Measurements from ENCODE around the gene C5. TPM values are rescaled to one million over a fixed set of nuclear protein-coding genes. Genes with fewer than 3 reads are reported as not detected.
A peak's percentile ranks its signal among the peaks of the same experiment; 100 is the strongest.

The C5 gene
- total RNA-seq, 1 donor from 2014 or later, result 1.0 TPM

DNA sequence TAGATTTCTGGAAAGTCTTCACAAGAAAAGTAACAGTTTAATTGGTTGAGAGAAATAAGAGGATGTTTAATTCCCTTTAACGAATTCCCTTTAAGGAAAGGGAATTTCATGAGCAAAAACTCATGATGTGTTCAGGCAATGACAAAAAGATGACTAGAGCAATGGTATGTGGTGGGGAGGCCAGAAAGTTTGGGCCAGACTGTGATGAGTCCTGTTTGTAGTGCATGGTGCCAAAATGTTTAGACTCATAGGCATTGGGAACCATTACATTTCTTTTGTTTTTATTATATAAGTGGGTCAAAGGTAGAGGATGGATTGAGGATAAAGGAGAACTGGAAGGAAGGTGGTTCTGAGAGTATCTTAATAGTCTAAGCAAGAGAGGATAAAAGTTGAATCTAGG lies 35.6 kb upstream of the C5 start:
- no peaks in the 10 kb centered on the region for H3K36me3 Mint-ChIP-seq (ENCODE audit: unreplicated experiment)
- no peak overlapping the region for H3K4me3 Mint-ChIP-seq (ENCODE audit: unreplicated experiment)
- TF ChIP-seq CTCF (IDR thresholded peaks at IDR 0.05; ENCODE audit: partially characterized antibody, unreplicated experiment), result no peak
- no peaks in the 10 kb centered on the region for H3K9me3 Mint-ChIP-seq (ENCODE audit: unreplicated experiment)
- DNase-seq, result no peak
- no peaks in the 10 kb centered on the region for H3K4me1 Mint-ChIP-seq (ENCODE audit: low read depth, unreplicated experiment)
- no peaks in the 10 kb centered on the region for H3K27me3 Mint-ChIP-seq (ENCODE audit: unreplicated experiment)
- H3K27ac Mint-ChIP-seq (ENCODE audit: unreplicated experiment), result no peak overlapping the region

- peaks cover 2% of the 10 kb centered on the region for H3K27me3 Mint-ChIP-seq (ENCODE audit: unreplicated experiment)
- DNase-seq, result no peak
- TF ChIP-seq CTCF (IDR thresholded peaks at IDR 0.05; ENCODE audit: partially characterized antibody, unreplicated experiment), result no peak
- no peaks in the 10 kb centered on the region for H3K9me3 Mint-ChIP-seq (ENCODE audit: unreplicated experiment)
- H3K27ac Mint-ChIP-seq (ENCODE audit: unreplicated experiment), result no peak overlapping the region
- H3K4me1 Mint-ChIP-seq (ENCODE audit: low read depth, unreplicated experiment), result no peaks in the 10 kb centered on the region
- no peaks in the 10 kb centered on the region for H3K36me3 Mint-ChIP-seq (ENCODE audit: unreplicated experiment)
- H3K4me3 Mint-ChIP-seq (ENCODE audit: unreplicated experiment), result no peak overlapping the region
These were observed 32.0 kb upstream of the C5 start for GRCh38 chr9:121082075-121082474.

- Mint-ChIP-seq H3K9me3 (ENCODE audit: unreplicated experiment) (no peaks in the 10 kb centered on the region), H3K27me3 (ENCODE audit: unreplicated experiment) (peaks cover 19% of the 10 kb centered on the region), H3K27ac (ENCODE audit: unreplicated experiment) (peak overlapping the region; percentile 74), H3K36me3 (ENCODE audit: unreplicated experiment) (peaks cover 4% of the 10 kb centered on the region), H3K4me3 (ENCODE audit: unreplicated experiment) (peak overlapping the region; percentile 90), H3K4me1 (ENCODE audit: low read depth, unreplicated experiment) (peaks cover 4% of the 10 kb centered on the region)
- no peak for TF ChIP-seq CTCF (IDR thresholded peaks at IDR 0.05; ENCODE audit: partially characterized antibody, unreplicated experiment)
- no peak for DNase-seq
These were observed 25.4 kb upstream of the C5 start for GRCh38 chr9:121075251-121076036.

DNA sequence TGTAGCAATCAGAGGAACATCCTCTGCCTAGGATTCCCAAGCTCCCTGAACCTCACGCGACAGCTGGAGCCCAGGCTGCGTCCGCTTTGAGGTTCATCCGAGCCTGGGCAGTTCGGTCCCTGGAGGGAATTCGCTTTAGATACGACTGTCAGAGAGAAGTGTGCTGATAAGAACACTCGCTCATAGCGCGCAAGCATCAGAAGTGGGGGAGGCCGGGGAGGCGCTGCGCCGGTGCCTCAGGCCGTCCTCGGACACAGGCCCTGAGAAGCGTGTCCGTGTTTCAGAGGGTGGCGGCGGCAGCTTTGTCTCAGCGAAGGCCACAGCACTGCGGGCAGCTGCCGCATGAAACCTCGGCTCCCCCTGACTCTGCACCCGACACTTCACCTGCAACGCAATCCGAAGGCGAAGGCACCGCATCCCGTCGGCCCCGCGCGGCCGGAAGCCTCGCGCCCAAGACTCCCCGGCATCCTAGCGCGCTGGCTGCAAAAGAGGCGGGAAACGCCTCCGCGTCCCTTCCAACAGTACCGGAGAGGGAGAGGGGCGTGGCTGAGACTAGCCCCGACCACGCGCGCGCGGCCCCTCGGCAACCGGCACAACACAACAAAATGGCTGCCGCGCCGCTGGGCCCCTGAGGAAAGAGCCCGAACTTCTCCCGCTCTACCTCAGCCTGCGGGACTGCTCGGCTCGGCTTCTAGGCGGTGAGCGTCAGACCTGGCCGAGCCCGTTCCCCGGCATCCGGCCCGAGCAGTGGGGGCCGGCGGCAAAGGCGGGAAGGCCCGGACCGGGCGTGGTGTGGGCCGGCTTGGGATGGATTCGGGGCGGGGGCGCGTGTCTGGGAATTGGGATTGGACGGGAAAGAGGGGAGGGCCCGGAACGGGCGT lies 24.5 kb upstream of the C5 start, which contains the start of gene CNTRL:
TSS of gene CNTRL (plus strand) at position 586 of the 881 bp plus-strand sequence. CDS start 13,372 bp downstream, outside the sequence.
- Mint-ChIP-seq H3K27ac (ENCODE audit: unreplicated experiment) (peak within 1 kb of the TSS; percentile 97), H3K9me3 (ENCODE audit: unreplicated experiment) (no peaks in the 10 kb centered on the region), H3K27me3 (ENCODE audit: unreplicated experiment) (peaks cover 19% of the 10 kb centered on the region), H3K4me1 (ENCODE audit: low read depth, unreplicated experiment) (peaks cover 4% of the 10 kb centered on the region), H3K36me3 (ENCODE audit: unreplicated experiment) (peaks cover 4% of the 10 kb centered on the region), H3K4me3 (ENCODE audit: unreplicated experiment) (peak within 1 kb of the TSS; percentile 90)
- DNase-seq, result peak; percentile 90
- no peak for TF ChIP-seq CTCF (IDR thresholded peaks at IDR 0.05; ENCODE audit: partially characterized antibody, unreplicated experiment)

Measured in glutamatergic neuron (in vitro differentiated cells).